ENCODE data around the gene TEX10.
"Not testable (repeated sequence)": the region's sequence is repeated elsewhere in the genome, so short reads cannot be mapped to it uniquely, and the experiment has no call there.

The TEX10 gene

GRCh38 chr9:100350188-100350587 is 2.6 kb downstream of the TEX10 start:
- peak; percentile 32 for DNase-seq (ENCODE audit: low spot score)

- DNase-seq (ENCODE audit: low spot score): no peak
Measured at GRCh38 chr9:100346836-100347235, 5.9 kb downstream of the TEX10 start.

- no peak for DNase-seq (ENCODE audit: low spot score)
Measured at GRCh38 chr9:100341889-100342288, 10.9 kb downstream of the TEX10 start.

GRCh38 chr9:100340224-100340623 is 12.5 kb downstream of the TEX10 start:
- no peak for DNase-seq (ENCODE audit: low spot score)

- DNase-seq (ENCODE audit: low spot score): not testable (repeated sequence)
Measured at GRCh38 chr9:100338736-100339135, 14.0 kb downstream of the TEX10 start.

GRCh38 chr9:100324594-100325200 is 28.0 kb downstream of the TEX10 start:
- peak; percentile 55 for DNase-seq (ENCODE audit: low spot score)

- DNase-seq (ENCODE audit: low spot score): peak; percentile 40
Measured at GRCh38 chr9:100322954-100323536, 29.7 kb downstream of the TEX10 start.

GRCh38 chr9:100317706-100318105 is 35.0 kb downstream of the TEX10 start:
- DNase-seq (ENCODE audit: low spot score): peak; percentile 29

- DNase-seq (ENCODE audit: low spot score): no peak
Measured at GRCh38 chr9:100315561-100315960, 37.2 kb downstream of the TEX10 start.

GRCh38 chr9:100309992-100310391 is 42.8 kb downstream of the TEX10 start:
- DNase-seq (ENCODE audit: low spot score): peak; percentile 53

- DNase-seq (ENCODE audit: low spot score): no peak
Measured at GRCh38 chr9:100308965-100309564, 43.7 kb downstream of the TEX10 start.

GRCh38 chr9:100307080-100307479 is 45.7 kb downstream of the TEX10 start:
- no peak for DNase-seq (ENCODE audit: low spot score)

GRCh38 chr9:100306283-100306682 is 46.5 kb downstream of the TEX10 start:
- no peak for DNase-seq (ENCODE audit: low spot score)

GRCh38 chr9:100303747-100304146 is 49.0 kb downstream of the TEX10 start:
- no peak for DNase-seq (ENCODE audit: low spot score)

GRCh38 chr9:100298378-100298777 is 54.4 kb downstream of the TEX10 start:
- no peak for DNase-seq (ENCODE audit: low spot score)

- no peak for DNase-seq (ENCODE audit: low spot score)
Measured at GRCh38 chr9:100296407-100296806, 56.3 kb downstream of the TEX10 start.

- DNase-seq (ENCODE audit: low spot score): no peak
Measured at GRCh38 chr9:100295240-100295639, 57.5 kb downstream of the TEX10 start.

GRCh38 chr9:100294806-100295205 is 57.9 kb downstream of the TEX10 start:
- no peak for DNase-seq (ENCODE audit: low spot score)

- no peak for DNase-seq (ENCODE audit: low spot score)
Measured at GRCh38 chr9:100294341-100294740, 58.4 kb downstream of the TEX10 start.

GRCh38 chr9:100292414-100292813 is 60.3 kb downstream of the TEX10 start:
- no peak for DNase-seq (ENCODE audit: low spot score)

GRCh38 chr9:100290714-100291113 is 62.0 kb downstream of the TEX10 start:
- no peak for DNase-seq (ENCODE audit: low spot score)

- no peak for DNase-seq (ENCODE audit: low spot score)
Measured at GRCh38 chr9:100287186-100287585, 65.6 kb downstream of the TEX10 start.

- DNase-seq (ENCODE audit: low spot score): no peak
Measured at GRCh38 chr9:100286257-100286656, 66.5 kb downstream of the TEX10 start.

GRCh38 chr9:100285601-100286000 is 67.1 kb downstream of the TEX10 start:
- no peak for DNase-seq (ENCODE audit: low spot score)

Data from kidney tubule cell (primary cell).